Measurements from ENCODE around the gene SPIRE2.
"Not testable (repeated sequence)": the region's sequence is repeated elsewhere in the genome, so short reads cannot be mapped to it uniquely, and the experiment has no call there.

SPIRE2 gene

DNA sequence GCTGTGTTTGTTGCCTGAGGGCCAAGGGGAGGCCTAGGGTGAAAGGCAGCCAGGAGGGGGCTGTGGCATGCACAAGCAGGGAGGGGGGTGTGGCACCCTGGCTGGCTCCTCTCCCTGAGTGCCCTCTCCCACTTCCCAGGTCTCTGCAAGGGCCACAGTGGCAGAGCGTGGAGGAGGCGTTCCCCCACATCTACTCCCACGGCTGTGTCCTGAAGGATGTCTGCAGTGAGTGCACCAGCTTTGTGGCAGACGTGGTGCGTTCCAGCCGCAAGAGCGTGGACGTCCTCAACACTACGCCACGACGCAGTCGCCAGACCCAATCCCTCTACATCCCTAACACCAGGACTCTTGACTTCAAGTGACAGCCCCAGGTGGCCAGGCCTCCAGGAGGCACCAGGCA is 41.6 kb downstream of the SPIRE2 start:
- DNase-seq (ENCODE audit: low spot score), result no peak

DNA sequence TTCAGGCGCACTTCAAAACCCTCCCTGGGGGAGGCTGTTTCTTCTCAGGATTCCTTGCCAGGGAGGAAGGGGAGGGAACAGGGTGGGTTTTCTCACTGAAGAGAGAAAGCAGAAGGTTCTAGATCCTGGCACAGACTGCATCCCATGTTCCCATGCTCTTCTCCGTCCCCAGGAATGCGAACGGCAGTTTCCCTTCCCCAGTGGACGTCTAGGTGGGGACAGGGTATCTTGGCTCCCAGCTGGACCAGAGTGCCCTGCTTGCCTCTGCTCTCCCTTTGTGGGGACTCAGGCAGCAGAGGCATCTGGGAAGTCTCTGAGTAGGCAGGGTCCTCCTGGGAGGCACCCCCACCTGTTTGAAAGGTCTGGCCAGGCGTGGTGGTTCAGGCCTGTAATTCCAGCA is 42.2 kb downstream of the SPIRE2 start:
- no peak for DNase-seq (ENCODE audit: low spot score)

DNA sequence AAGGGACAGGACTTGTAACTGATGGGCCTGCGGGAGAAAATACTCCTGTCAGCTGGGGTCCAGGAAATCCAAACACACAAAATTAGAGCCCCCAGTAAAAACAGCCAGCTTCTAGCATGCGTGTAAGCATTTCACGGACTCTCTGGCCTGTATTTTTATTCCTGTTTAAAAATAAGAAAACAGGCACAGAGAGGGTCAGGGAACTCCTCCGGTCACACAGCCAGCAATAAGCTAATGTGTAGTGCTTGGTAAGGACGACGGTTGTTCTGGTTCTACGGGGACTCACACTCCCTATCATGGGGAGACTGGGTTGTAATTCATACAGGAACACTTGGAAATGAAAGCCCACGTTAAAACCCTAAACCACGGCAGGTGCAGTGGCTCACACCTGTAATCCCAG is 43.6 kb downstream of the SPIRE2 start:
- DNase-seq (ENCODE audit: low spot score), result no peak

- peak; percentile 100 for DNase-seq (ENCODE audit: low spot score)
These were observed 45.1 kb downstream of the SPIRE2 start, which contains the start of gene TCF25 for GRCh38 chr16:89873109-89873971. Gene TCF25 (plus strand): TSS chr16:89873592. CDS start chr16:89873668, 76 bp downstream.

DNA sequence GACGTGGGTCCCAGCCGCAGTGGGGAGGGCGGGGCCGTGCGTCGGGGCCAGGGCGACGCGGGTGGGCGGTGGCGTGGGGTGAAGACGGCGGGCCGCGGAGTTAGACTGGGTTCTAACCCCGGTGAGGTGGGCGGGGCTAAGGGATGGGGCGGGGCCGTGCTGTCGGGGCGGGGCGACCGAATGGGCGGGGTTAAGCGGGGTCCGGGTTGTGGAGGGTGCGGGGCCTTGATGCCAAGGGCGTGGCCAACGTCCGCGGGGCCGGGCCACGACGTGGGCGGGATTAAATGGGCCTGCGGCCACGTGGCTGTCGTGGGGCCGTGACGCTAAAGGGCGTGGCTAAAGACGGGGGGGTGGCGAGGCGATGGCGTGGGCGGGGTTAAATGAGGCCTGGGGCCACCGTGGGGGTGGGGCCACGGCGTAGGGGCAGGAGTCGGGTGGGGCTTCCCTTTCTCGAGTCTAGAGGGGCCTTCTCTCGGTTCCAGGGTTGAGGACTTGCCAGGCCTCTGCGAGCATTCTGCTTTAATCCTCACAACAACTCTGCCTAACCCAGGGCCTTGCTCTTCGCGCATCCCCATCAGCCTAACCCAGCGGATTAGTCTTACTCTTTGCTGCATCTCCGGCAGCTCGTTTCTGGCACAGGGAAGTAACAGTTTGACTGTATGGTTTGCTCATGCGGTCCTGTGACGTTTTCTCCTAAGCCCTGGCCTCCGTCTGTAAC is 45.9 kb downstream of the SPIRE2 start:
- DNase-seq (ENCODE audit: low spot score), result peak; percentile 99

- not testable (repeated sequence) for DNase-seq (ENCODE audit: low spot score)
These were observed 50.8 kb downstream of the SPIRE2 start for GRCh38 chr16:89879123-89879522.

GRCh38 chr16:89880477-89881367 is 52.4 kb downstream of the SPIRE2 start:
- DNase-seq (ENCODE audit: low spot score), result no peak

DNA sequence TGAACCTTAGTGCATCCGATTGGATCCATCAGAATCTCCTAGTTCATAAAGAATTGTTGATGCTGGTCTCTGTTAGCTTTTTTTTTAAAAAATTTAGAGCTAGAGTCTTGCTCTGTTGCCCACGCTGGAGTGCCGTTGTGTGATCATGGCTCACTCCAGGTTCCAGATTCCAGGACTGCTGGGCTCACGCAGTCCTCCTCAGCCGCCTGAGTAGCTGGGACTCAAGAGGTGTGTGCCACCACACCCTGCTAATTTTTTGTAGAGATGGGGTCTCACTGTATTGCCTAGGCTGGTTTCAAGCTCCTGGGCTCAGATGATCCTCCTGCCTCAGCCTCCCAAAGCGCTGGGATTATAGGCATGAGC is 53.1 kb downstream of the SPIRE2 start:
- DNase-seq (ENCODE audit: low spot score), result no peak

GRCh38 chr16:89883346-89884040 is 55.2 kb downstream of the SPIRE2 start:
- DNase-seq (ENCODE audit: low spot score), result no peak

DNA sequence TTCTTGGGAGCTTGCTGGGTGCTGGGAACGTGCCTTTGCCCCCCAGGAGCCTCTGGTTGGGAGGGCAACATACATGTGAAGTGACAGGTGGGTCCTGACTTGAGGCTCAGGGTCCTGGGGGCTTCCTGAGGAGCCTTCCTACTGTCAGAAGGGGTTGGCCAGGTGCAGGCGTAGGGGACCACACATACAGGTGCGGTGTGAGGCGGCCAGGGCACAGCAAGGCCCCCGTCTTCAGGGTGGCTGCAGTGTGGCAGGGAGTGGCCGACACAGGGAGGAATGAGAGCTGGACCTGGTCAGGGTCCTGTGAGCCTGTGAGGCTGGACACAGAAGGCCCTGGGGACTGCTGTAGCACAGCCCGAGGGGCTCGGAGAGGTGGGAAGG is 55.8 kb downstream of the SPIRE2 start:
- DNase-seq (ENCODE audit: low spot score), result no peak

DNA sequence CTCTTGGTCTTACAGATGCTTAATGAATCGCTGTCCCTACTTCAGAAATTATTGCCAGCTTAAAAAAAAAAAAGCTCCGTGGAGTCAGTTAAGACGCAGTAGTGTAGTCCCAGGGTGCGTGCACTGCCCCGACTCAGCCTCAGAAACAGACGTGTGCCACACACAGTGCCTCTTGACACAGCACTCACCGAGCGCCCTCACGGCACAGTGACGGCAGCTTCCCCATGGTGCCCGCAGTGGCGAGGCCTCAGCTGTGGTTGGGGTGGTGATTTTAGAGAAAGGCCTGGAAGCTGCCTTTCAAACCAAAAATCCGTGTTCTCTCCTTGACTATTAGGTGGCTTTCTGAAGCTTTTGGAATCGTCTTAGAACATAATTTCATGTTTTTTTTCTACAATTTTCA is 59.0 kb downstream of the SPIRE2 start:
- no peak for DNase-seq (ENCODE audit: low spot score)

GRCh38 chr16:89890200-89890599 is 61.9 kb downstream of the SPIRE2 start:
- DNase-seq (ENCODE audit: low spot score), result no peak

DNA sequence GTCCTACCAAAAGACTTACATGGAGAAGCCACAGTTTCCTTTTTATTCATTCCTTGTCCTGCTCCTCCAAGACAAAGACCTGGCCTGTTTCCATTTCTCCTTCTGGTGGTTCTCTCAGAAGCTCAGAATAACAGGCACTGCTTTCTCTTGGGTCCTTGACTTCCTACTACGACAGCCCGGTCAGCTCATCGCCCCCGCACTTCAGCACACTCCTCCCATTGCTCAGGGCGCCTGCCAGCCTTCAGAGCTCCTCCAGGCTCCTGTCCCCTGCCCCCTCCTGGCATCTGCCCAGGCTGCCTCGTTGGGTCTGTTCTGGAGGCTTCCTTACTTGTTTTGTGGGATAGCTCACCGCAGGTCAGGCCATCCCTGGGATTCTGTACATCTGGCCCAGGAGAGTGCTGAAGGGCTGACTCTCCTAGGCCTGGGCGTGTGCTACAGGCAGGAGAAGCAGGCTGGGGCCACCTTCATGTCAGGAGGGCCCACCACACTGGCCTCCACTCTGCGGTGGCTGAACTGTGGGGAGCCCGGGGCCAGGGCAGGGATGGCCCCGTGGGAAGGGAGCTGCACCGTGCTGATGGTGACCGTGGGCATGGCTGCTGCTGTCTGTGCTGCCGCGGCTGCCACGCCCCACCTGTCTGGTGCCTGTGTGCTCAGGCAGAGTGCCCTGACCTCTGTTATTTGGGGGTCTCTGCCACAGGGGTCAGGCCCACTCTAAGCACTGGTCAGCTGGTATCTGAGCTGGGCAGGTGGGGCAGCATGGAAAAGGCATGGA is 62.8 kb downstream of the SPIRE2 start:
- no peak for DNase-seq (ENCODE audit: low spot score)

DNA sequence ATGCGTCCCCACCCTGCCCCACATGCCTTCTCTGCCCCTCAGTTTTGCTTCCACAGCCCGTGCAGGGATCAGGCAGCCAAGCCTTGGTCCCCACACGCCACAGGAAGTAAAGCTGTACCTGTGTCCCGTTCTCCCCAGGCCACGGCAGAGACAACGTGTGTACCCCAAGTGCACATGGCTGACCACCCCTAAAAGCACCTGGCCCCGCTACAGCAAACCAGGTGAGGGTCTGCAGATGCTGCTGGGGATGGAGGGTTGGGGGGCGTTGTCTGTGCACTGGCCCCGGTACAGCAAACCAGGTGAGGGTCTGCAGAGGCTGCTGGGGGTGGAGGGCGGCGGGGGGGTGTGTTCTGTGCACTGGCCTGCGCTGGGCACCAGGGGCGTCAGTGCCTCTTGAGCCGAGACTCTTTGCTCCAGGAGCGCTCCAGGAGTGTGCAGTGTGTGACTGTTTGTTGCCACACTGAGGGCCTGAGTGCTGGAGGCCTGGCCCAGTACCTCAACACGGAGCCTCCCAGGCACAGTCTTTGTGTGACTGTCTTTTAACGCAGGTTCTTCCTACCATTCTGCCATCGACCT is 63.9 kb downstream of the SPIRE2 start:
- DNase-seq (ENCODE audit: low spot score), result no peak

GRCh38 chr16:89892635-89893034 is 64.4 kb downstream of the SPIRE2 start:
- no peak for DNase-seq (ENCODE audit: low spot score)

- no peak for DNase-seq (ENCODE audit: low spot score)
These were observed 65.6 kb downstream of the SPIRE2 start for GRCh38 chr16:89893642-89894548.

DNA sequence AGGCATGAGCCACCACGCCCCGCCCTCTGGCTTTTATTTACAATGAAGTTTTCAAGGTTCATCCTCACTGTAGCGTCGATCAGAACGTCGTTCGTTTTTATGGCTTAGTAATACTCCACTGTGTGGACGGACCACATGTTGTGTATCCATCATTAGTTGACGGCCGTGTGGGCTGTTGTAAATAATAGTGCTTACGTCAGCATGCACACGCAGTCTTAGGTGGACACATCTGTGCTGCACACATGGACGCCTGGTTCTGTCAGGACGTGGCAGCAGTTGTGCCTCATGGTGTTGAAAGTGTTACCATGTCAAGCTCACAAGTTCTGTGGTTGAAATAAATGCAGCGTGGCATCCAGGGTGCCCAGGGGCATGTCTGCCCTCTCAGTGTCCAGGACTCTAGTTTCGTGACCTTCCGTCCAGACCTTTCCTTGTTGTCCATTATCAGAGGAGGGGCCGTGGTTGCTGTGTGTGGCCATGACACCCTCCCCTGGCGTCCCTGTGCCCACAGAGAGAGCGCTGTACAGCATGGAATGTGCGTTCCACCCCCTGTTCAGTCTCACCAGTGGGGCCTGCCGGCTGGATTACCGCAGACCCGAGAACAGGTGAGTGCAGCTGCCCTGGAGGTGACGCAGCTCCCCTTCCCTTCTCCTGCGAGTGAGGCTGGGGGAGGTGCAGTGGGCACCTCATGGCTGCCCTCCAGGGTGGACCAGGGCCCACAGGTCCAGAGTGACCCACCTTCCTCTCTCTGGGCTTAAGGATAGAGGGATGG is 67.4 kb downstream of the SPIRE2 start:
- DNase-seq (ENCODE audit: low spot score), result no peak

DNA sequence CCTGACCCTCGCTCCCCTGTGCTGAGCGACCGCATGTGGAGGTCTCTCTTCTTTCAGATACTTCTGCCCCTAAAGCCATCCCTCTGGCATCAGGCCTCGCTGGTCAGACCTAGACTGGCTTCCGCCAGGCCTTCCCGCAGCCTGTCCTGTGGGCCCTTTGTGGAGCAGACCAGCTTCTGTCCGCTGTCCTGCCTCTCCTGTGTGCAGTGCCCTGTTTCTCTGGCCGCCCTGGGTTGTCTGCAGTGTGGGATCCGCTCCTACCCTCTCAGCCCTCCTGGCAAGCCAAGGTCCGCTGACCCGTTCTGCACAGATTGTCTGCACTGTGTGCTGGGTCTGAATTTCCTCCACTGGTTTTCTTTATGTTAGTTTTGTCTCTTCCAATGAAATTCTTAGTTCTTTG is 68.9 kb downstream of the SPIRE2 start:
- DNase-seq (ENCODE audit: low spot score), result no peak
